ENCODE measurements around the gene ANKLE1. TPM values are rescaled to one million over a fixed set of nuclear protein-coding genes. Genes with fewer than 3 reads are reported as not detected.
"Not testable (repeated sequence)": the region's sequence is repeated elsewhere in the genome, so short reads cannot be mapped to it uniquely, and the experiment has no call there.

The ANKLE1 gene
- total and polyA plus RNA-seq, 10 donors = 1.9 to 5.0 (median 2.9) TPM

DNA sequence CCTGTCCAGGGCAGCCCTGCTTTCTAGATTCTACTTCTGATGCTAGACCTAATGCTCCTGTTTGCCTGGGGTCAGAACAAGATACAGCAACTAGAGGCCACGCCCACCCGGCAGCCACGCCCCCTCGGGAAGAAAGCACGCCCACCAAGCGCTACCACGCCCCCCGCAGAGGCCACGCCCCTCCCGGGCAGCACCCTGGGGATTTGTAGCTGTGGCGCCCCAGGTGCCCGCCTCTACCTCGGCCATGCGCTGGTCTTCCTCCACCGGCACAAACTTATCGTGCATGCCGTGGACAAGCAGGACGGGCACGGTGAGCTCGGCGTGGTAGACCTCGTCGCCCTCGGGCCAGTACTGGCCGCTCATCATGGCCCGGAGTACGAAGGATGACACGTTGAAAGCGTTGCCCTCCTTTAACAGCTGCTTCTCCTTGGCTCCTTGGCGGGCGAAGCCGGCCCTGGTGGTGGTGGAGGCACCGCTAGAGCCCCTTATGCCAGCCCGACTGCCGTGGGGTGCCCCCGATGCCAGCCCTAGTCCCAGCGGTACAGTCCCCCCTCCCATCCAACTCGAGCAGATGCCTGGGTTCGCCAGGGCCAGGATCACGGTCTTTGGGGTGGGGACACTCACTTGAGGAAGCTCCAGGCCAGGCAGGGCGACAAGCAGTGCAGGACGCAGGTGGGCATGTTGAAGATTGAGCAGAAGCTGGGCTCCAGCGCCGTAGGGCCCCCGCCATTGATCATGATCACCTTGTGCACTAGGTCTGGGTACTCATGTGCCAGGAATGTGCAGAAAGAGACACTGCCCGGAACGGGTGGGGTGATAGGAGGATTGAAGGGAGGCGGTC, 12.6 kb downstream of the ANKLE1 start:
- Histone ChIP-seq H3K9me3 (peaks cover 0 to 8% (median 7%) of the 10 kb centered on the region in 8 donors), H3K27me3 (replicated peaks in 1 of 7) (no peaks in the 10 kb centered on the region), H3K36me3 (peaks cover 0 to 24% (median 3%) of the 10 kb centered on the region in 6 donors), H3K4me3 (no peak overlapping the region), H3K4me1 (peaks cover 0 to 46% (median 16%) of the 10 kb centered on the region in 6 donors), H3K27ac (no peak overlapping the region)
- intact Hi-C loops (cut with DNase I; ENCODE audit: low total_unique reads) = loop anchor here (5.0 kb wide), 1 partner anchor 93 kb away; no protein-coding TSS in a partner anchor
- peak in 1 of 3 donors; percentile 7 for TF ChIP-seq POLR2AphosphoS5 (IDR thresholded peaks at IDR 0.05)
- TF ChIP-seq, protein P1, sequence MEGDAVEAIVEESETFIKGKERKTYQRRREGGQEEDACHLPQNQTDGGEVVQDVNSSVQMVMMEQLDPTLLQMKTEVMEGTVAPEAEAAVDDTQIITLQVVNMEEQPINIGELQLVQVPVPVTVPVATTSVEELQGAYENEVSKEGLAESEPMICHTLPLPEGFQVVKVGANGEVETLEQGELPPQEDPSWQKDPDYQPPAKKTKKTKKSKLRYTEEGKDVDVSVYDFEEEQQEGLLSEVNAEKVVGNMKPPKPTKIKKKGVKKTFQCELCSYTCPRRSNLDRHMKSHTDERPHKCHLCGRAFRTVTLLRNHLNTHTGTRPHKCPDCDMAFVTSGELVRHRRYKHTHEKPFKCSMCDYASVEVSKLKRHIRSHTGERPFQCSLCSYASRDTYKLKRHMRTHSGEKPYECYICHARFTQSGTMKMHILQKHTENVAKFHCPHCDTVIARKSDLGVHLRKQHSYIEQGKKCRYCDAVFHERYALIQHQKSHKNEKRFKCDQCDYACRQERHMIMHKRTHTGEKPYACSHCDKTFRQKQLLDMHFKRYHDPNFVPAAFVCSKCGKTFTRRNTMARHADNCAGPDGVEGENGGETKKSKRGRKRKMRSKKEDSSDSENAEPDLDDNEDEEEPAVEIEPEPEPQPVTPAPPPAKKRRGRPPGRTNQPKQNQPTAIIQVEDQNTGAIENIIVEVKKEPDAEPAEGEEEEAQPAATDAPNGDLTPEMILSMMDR (IDR thresholded peaks at IDR 0.05 in 8 of 11, conservative IDR thresholded peaks at IDR 0.05 in 3 of 11) = no peak
- TF ChIP-seq POLR2A (IDR thresholded peaks at IDR 0.05) = no peak
- peak; percentile 78 for DNase-seq
- WGBS, 5 donors = 78 to 87% (median 87%) methylated on average over 35 to 48 of the region's 48 CpGs

DNA sequence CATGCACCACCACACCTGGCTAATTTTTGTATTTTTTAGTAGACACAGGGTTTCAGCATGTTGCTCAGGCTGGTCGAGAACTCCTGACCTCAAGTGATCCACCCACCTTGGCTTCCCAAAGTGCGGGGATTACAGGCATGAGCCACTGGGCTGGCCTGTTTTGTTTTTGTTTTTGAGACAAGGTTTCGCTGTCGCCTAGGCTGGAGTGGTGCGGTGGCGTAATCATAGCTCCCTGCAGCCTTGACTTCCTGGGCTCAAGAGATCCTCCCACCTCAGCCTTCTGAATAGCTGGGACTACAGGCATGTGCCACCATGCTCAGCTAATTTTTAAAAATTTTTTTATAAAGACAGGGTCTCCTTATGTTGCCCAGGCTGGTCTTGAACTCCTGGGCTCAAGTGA, 13.8 kb downstream of the ANKLE1 start:
- DNase-seq; H3K9me3 ChIP-seq; intact Hi-C loops (cut with DNase I; ENCODE audit: low total_unique reads); H3K27me3 ChIP-seq (replicated peaks in 1 of 7); H3K4me3 ChIP-seq: not testable (repeated sequence)
- peaks cover 0 to 42% (median 11%) of the 10 kb centered on the region in 6 donors for H3K4me1 ChIP-seq
- peak overlapping the region in 1 of 8 donors; percentile 23 for H3K27ac ChIP-seq
- peaks cover 0 to 36% (median 3%) of the 10 kb centered on the region in 6 donors for H3K36me3 ChIP-seq
- WGBS, 5 donors = 78 to 96% (median 87%) methylated on average over 6 of the region's 6 CpGs

DNA sequence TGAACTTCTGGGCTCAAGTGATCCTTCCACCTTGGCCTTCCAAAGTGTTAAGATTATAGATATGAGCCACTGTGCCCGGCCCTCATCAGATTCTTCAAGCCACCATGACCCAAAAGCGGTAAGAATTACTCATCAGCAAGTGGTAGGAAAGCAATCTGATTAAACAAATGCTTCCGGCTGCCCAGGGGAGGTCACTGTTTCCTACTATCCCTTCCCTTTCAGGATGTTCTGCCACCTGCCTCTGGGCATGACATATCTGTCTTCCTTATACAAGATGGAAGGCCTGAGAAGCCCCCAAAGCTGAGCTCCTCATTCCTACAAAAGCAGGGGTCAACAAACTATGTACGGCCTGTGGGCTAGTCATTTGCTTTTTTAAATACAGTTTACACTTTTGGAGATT, 14.6 kb downstream of the ANKLE1 start:
- Histone ChIP-seq H3K27ac (peak overlapping the region in 3 of 8 donors; percentile 1 to 32 (median 23)), H3K36me3 (peaks cover 0 to 44% (median 10%) of the 10 kb centered on the region in 6 donors), H3K9me3 (peaks cover 0 to 8% (median 7%) of the 10 kb centered on the region in 8 donors), H3K27me3 (replicated peaks in 1 of 7) (no peaks in the 10 kb centered on the region), H3K4me1 (peaks cover 0 to 46% (median 11%) of the 10 kb centered on the region in 6 donors), H3K4me3 (no peak overlapping the region)
- TF ChIP-seq POLR2AphosphoS5 (IDR thresholded peaks at IDR 0.05) (peak in 1 of 3 donors; percentile 56), POLR2A (IDR thresholded peaks at IDR 0.05) (no peak)
- 61 to 69% (median 66%) methylated on average over 4 of the region's 4 CpGs for WGBS, 5 donors
- DNase-seq = no peak
- intact Hi-C loops (cut with DNase I; ENCODE audit: low total_unique reads) = no loop called here

DNA sequence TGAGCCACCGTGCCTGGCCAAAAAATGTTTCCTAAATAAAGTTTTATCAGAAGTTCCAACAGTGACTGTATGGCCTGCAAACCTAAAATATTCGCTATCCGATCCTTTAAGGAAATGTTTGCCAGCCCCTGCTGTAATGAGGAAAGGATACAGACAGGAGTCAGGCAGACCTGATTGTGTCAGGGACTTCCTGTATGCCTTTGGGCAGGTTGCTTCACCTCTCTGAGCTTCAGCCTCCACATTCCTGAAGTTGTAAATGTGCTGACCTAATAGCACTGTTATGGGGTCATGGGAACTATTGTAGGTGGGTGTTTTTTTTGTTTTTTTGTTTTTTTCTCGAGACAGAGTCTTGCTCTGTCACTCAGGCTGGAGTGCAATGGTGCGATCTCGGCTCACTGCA, 15.3 kb downstream of the ANKLE1 start:
- H3K27me3 ChIP-seq (replicated peaks in 1 of 7) = no peaks in the 10 kb centered on the region
- WGBS, 5 donors = 80 to 91% (median 89%) methylated on average over 6 of the region's 6 CpGs
- H3K36me3 ChIP-seq = peaks cover 0 to 46% (median 10%) of the 10 kb centered on the region in 6 donors
- H3K27ac ChIP-seq = no peak overlapping the region
- TF ChIP-seq, protein P1 (IDR thresholded peaks at IDR 0.05 in 8 of 11, conservative IDR thresholded peaks at IDR 0.05 in 3 of 11) = no peak
- no peak for TF ChIP-seq POLR2AphosphoS5 (IDR thresholded peaks at IDR 0.05)
- TF ChIP-seq POLR2A (IDR thresholded peaks at IDR 0.05) = no peak
- H3K4me3 ChIP-seq = no peak overlapping the region
- H3K4me1 ChIP-seq = peaks cover under 1 to 46% (median 11%) of the 10 kb centered on the region in 6 donors
- DNase-seq = no peak
- H3K9me3 ChIP-seq = peaks cover 0 to 8% (median 7%) of the 10 kb centered on the region in 8 donors
- intact Hi-C loops (cut with DNase I; ENCODE audit: low total_unique reads) = no loop called here

All from spleen (tissue), 11 donors.